Measurements from ENCODE around the gene SDSL. TPM values are rescaled to one million over a fixed set of nuclear protein-coding genes. Genes with fewer than 3 reads are reported as not detected.

SDSL gene, protein sequence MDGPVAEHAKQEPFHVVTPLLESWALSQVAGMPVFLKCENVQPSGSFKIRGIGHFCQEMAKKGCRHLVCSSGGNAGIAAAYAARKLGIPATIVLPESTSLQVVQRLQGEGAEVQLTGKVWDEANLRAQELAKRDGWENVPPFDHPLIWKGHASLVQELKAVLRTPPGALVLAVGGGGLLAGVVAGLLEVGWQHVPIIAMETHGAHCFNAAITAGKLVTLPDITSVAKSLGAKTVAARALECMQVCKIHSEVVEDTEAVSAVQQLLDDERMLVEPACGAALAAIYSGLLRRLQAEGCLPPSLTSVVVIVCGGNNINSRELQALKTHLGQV
- total RNA-seq (1 to 10 TPM; 3.8 to 4.5 TPM), polyA plus RNA-seq (10 to 100 TPM in 1 of 2 donors, 1 to 10 TPM in 1; 9.1 to 13.4 TPM)
- long read RNA-seq, donor 1, partial matches to known transcripts = 0 of 4 reads
- long read RNA-seq, donor 1, other reads (novel, unspliced or antisense) = 1 of 4 reads
- long read RNA-seq, donor 2, partial matches to known transcripts = 0 of 4 reads
- long read RNA-seq, donor 2, other reads (novel, unspliced or antisense) = 0 of 4 reads

- no peaks in the 10 kb centered on the region for H3K36me3 ChIP-seq (ENCODE audit: control insufficient read depth in 1 of 2, insufficient read depth in 2 of 2, low read length in 1 of 2)
- peak within 1 kb of the TSS; percentile 50 to 52 for H3K4me3 ChIP-seq (ENCODE audit: low read length in 2 of 2)
- WGBS, 2 donors = 2% methylated on average over 11 to 13 of the region's 13 CpGs
- H3K27ac ChIP-seq (ENCODE audit: low read depth in 1 of 2, low read length in 2 of 2) = no peak within 1 kb of the TSS
- no peaks in the 10 kb centered on the region for H3K27me3 ChIP-seq (ENCODE audit: control insufficient read depth in 1 of 2, insufficient read depth in 2 of 2, low read length in 1 of 2)
- no peaks in the 10 kb centered on the region for H3K9me3 ChIP-seq (ENCODE audit: control insufficient read depth, low read length)
- no peaks in the 10 kb centered on the region for H3K4me1 ChIP-seq (ENCODE audit: control insufficient read depth in 1 of 2, insufficient read depth in 2 of 2, low read length in 2 of 2)
- intact Hi-C loops (cut with DNase I) = loop anchor here (5.0 to 10.0 kb wide), 3 partner anchors 107 to 225 kb away; no protein-coding TSS in a partner anchor
- DNase-seq (peak; percentile 82 to 90), ATAC-seq (ENCODE audit: low FRiP score) (peak; percentile 75)
Measured at GRCh38 chr12:113422030-113422885, at the start of gene SDSL. Gene SDSL, plus strand, starts transcription at chr12:113422380. Its CDS starts 5,603 bp downstream, at chr12:113427983.

DNA sequence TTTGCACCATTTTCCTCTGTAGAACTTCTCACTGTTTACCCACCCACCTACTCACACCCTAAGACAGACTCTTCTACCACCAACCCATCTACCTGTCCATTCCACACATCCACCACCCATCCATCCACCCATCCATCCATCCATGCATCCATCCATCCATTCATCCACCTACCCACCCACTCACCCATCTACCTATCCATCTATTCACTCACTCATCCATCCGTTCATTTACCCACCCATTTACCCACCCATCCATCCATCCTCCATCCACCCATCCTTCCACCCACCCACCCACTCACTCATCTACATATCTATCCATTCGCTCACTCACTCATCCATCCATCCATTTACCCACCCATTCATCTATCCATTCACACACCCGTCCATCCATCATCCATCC is 48.7 kb upstream of the SDSL start:
- Histone ChIP-seq H3K4me1 (ENCODE audit: control insufficient read depth in 1 of 2, insufficient read depth in 2 of 2, low read length in 2 of 2) (no peaks in the 10 kb centered on the region), H3K4me3 (ENCODE audit: low read length in 2 of 2) (no peak overlapping the region), H3K36me3 (ENCODE audit: control insufficient read depth in 1 of 2, insufficient read depth in 2 of 2, low read length in 1 of 2) (peaks cover 2 to 12% of the 10 kb centered on the region in 2 donors), H3K9me3 (ENCODE audit: control insufficient read depth, low read length) (no peaks in the 10 kb centered on the region), H3K27me3 (ENCODE audit: control insufficient read depth in 1 of 2, insufficient read depth in 2 of 2, low read length in 1 of 2) (no peaks in the 10 kb centered on the region), H3K27ac (ENCODE audit: low read depth in 1 of 2, low read length in 2 of 2) (no peak overlapping the region)
- DNase-seq = no peak
- ATAC-seq (ENCODE audit: low FRiP score) = no peak
- intact Hi-C loops (cut with DNase I) = no loop called here
- WGBS, 2 donors = 95 to 96% methylated on average over 3 of the region's 3 CpGs

DNA sequence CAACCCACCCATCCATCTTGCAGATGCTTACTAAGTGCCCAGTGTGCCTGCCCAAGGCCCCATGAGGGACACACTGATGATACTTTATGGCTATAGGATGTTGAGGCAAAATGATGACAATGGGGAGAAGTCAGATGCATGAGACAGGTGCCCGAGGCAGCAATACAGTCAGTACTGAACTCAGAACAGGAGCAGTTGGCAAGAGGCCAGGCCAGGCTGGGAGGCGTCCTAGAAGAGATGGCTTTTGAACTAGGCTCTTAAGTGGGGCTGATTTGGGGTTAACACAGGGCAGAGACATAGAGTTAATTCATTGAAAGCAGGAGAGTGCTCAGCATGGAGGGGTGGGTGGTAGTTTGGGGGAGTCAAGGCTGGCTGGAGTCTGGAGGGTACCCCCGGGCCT is 48.2 kb upstream of the SDSL start:
- Histone ChIP-seq H3K27me3 (ENCODE audit: control insufficient read depth in 1 of 2, insufficient read depth in 2 of 2, low read length in 1 of 2) (no peaks in the 10 kb centered on the region), H3K36me3 (ENCODE audit: control insufficient read depth in 1 of 2, insufficient read depth in 2 of 2, low read length in 1 of 2) (peaks cover 2 to 12% of the 10 kb centered on the region in 2 donors), H3K4me3 (ENCODE audit: low read length in 2 of 2) (no peak overlapping the region), H3K9me3 (ENCODE audit: control insufficient read depth, low read length) (no peaks in the 10 kb centered on the region), H3K27ac (ENCODE audit: low read depth in 1 of 2, low read length in 2 of 2) (no peak overlapping the region), H3K4me1 (ENCODE audit: control insufficient read depth in 1 of 2, insufficient read depth in 2 of 2, low read length in 2 of 2) (no peaks in the 10 kb centered on the region)
- 80 to 81% methylated on average over 3 of the region's 3 CpGs for WGBS, 2 donors
- intact Hi-C loops (cut with DNase I) = no loop called here
- DNase-seq (no peak), ATAC-seq (ENCODE audit: low FRiP score) (no peak)

DNA sequence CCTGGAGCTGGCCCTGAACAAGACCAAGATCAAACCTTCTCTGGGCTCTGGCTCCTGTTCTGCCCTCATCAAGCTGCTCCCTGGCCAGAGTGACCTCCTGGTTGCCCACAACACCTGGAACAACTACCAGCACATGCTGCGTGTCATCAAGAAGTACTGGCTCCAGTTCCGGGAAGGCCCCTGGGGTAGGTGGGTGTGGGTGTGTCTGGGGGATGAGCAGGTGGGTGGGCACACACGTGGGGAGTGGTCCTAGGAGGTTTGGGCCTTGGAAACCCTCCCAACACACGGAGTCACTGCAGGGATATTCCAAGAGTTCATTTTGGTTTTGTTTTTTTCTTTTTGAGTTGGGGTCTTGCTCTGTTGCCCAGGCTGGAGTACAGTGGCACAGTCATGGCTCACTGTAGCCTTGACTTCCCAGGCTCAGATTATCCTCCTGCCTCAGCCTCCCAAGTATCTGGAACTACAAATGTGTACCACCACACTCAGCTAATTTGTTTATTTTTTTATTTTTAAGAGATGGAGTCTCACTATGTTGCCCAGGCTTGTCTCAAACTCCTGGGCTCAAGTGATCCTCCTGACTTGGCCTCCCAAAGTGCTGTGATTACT is 47.3 kb upstream of the SDSL start:
- peaks cover 2 to 12% of the 10 kb centered on the region in 2 donors for H3K36me3 ChIP-seq (ENCODE audit: control insufficient read depth in 1 of 2, insufficient read depth in 2 of 2, low read length in 1 of 2)

GRCh38 chr12:113378291-113378690 is 43.9 kb upstream of the SDSL start:
- ATAC-seq (ENCODE audit: low FRiP score) (no peak), DNase-seq (no peak)
- Histone ChIP-seq H3K9me3 (ENCODE audit: control insufficient read depth, low read length) (no peaks in the 10 kb centered on the region), H3K4me1 (ENCODE audit: control insufficient read depth in 1 of 2, insufficient read depth in 2 of 2, low read length in 2 of 2) (no peaks in the 10 kb centered on the region), H3K36me3 (ENCODE audit: control insufficient read depth in 1 of 2, insufficient read depth in 2 of 2, low read length in 1 of 2) (peaks cover under 1 to 10% of the 10 kb centered on the region in 2 donors), H3K4me3 (ENCODE audit: low read length in 2 of 2) (no peak overlapping the region), H3K27ac (ENCODE audit: low read depth in 1 of 2, low read length in 2 of 2) (no peak overlapping the region), H3K27me3 (ENCODE audit: control insufficient read depth in 1 of 2, insufficient read depth in 2 of 2, low read length in 1 of 2) (no peaks in the 10 kb centered on the region)
- WGBS, 2 donors = 85 to 87% methylated on average over 3 of the region's 3 CpGs
- intact Hi-C loops (cut with DNase I) = no loop called here

More for the DNA sequence above, 47.3 kb upstream of the SDSL start:
- ATAC-seq (ENCODE audit: low FRiP score) (no peak), DNase-seq (no peak)
- intact Hi-C loops (cut with DNase I) = no loop called here
- WGBS, 2 donors = 93 to 96% methylated on average over 4 of the region's 4 CpGs
- Histone ChIP-seq H3K4me1 (ENCODE audit: control insufficient read depth in 1 of 2, insufficient read depth in 2 of 2, low read length in 2 of 2) (no peaks in the 10 kb centered on the region), H3K4me3 (ENCODE audit: low read length in 2 of 2) (no peak overlapping the region), H3K27ac (ENCODE audit: low read depth in 1 of 2, low read length in 2 of 2) (no peak overlapping the region), H3K9me3 (ENCODE audit: control insufficient read depth, low read length) (no peaks in the 10 kb centered on the region), H3K27me3 (ENCODE audit: control insufficient read depth in 1 of 2, insufficient read depth in 2 of 2, low read length in 1 of 2) (no peaks in the 10 kb centered on the region)

DNA sequence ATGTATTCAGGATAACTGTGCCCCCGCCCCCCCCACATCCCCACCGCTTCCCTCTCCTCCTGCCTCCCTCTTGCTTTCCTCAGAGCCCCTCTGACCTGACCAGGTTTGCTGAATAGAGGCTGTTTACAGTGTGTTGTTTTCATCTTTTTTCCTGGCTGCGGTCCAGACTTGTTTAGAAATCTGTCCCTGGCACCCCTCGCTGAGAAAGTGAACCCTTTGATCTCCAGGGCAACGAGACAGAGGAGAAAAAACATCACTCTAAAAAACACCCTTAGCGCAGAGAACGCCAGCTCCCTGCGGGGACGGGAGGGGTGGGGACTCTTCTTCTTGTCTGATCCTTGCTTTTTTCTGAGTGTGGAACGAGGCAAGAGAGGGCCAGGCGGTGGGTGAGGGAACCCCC is 41.0 kb upstream of the SDSL start:
- Histone ChIP-seq H3K36me3 (ENCODE audit: control insufficient read depth in 1 of 2, insufficient read depth in 2 of 2, low read length in 1 of 2) (peaks cover 3 to 5% of the 10 kb centered on the region in 2 donors), H3K27me3 (ENCODE audit: control insufficient read depth in 1 of 2, insufficient read depth in 2 of 2, low read length in 1 of 2) (no peaks in the 10 kb centered on the region), H3K4me3 (ENCODE audit: low read length in 2 of 2) (no peak overlapping the region), H3K4me1 (ENCODE audit: control insufficient read depth in 1 of 2, insufficient read depth in 2 of 2, low read length in 2 of 2) (no peaks in the 10 kb centered on the region), H3K9me3 (ENCODE audit: control insufficient read depth, low read length) (no peaks in the 10 kb centered on the region), H3K27ac (ENCODE audit: low read depth in 1 of 2, low read length in 2 of 2) (no peak overlapping the region)
- WGBS, 2 donors = 74 to 81% methylated on average over 11 of the region's 11 CpGs
- DNase-seq = no peak
- ATAC-seq (ENCODE audit: low FRiP score) = no peak
- intact Hi-C loops (cut with DNase I) = no loop called here

GRCh38 chr12:113382206-113382605 is 40.0 kb upstream of the SDSL start:
- Histone ChIP-seq H3K9me3 (ENCODE audit: control insufficient read depth, low read length) (no peaks in the 10 kb centered on the region), H3K27ac (ENCODE audit: low read depth in 1 of 2, low read length in 2 of 2) (no peak overlapping the region), H3K4me3 (ENCODE audit: low read length in 2 of 2) (no peak overlapping the region), H3K36me3 (ENCODE audit: control insufficient read depth in 1 of 2, insufficient read depth in 2 of 2, low read length in 1 of 2) (peaks cover 3 to 5% of the 10 kb centered on the region in 2 donors), H3K4me1 (ENCODE audit: control insufficient read depth in 1 of 2, insufficient read depth in 2 of 2, low read length in 2 of 2) (no peaks in the 10 kb centered on the region), H3K27me3 (ENCODE audit: control insufficient read depth in 1 of 2, insufficient read depth in 2 of 2, low read length in 1 of 2) (no peaks in the 10 kb centered on the region)
- intact Hi-C loops (cut with DNase I) = no loop called here
- 93 to 96% methylated on average over 4 of the region's 4 CpGs for WGBS, 2 donors
- ATAC-seq (ENCODE audit: low FRiP score) (no peak), DNase-seq (no peak)

DNA sequence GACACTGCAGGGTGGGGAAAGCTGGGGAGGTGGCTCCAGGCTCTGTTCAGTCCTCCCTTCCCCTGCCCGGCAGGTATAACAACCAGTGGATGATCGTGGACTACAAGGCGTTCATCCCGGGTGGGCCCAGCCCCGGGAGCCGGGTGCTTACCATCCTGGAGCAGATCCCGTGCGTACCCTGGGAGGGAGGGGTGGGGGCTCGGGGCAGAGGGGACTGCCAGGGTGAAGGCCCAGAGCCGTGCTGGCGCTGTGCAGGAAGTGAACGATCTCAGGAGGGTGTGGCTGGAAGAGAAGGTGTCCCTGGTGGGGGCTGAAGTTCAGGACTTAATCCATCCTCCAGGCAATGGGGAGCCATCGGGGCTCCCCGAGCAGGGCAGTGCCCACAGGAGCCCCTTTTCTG is 37.4 kb upstream of the SDSL start:
- 88 to 90% methylated on average over 10 to 14 of the region's 14 CpGs for WGBS, 2 donors
- Histone ChIP-seq H3K4me3 (ENCODE audit: low read length in 2 of 2) (no peak overlapping the region), H3K27ac (ENCODE audit: low read depth in 1 of 2, low read length in 2 of 2) (no peak overlapping the region), H3K4me1 (ENCODE audit: control insufficient read depth in 1 of 2, insufficient read depth in 2 of 2, low read length in 2 of 2) (no peaks in the 10 kb centered on the region), H3K9me3 (ENCODE audit: control insufficient read depth, low read length) (no peaks in the 10 kb centered on the region), H3K27me3 (ENCODE audit: control insufficient read depth in 1 of 2, insufficient read depth in 2 of 2, low read length in 1 of 2) (no peaks in the 10 kb centered on the region), H3K36me3 (ENCODE audit: control insufficient read depth in 1 of 2, insufficient read depth in 2 of 2, low read length in 1 of 2) (peaks cover 3 to 13% of the 10 kb centered on the region in 2 donors)
- ATAC-seq (ENCODE audit: low FRiP score) (no peak), DNase-seq (no peak)
- intact Hi-C loops (cut with DNase I) = no loop called here

Measured in aorta (tissue), 5 donors.